ENCODE data around the gene SNRNP70. TPM values are rescaled to one million over a fixed set of nuclear protein-coding genes. Genes with fewer than 3 reads are reported as not detected.

Gene SNRNP70
- total RNA-seq, 4 donors from 2014 or later = 78.7 to 241 (median 168) TPM

GRCh38 chr19:49117677-49118564, 32.7 kb downstream of the SNRNP70 start:
- H3K4me1 ChIP-seq = peaks cover 25 to 62% (median 29%) of the 10 kb centered on the region in 3 donors
- no peak for DNase-seq
- H3K4me3 ChIP-seq = peak overlapping the region; percentile 57 to 79 (median 72)
- H3K27me3 ChIP-seq = peaks cover 0 to 5% (median 0%) of the 10 kb centered on the region in 4 donors
- H3K9me3 ChIP-seq = no peaks in the 10 kb centered on the region
- H3K36me3 ChIP-seq = no peaks in the 10 kb centered on the region
- peak overlapping the region; percentile 93 to 98 (median 94) for H3K27ac ChIP-seq
- WGBS, 2 donors = 37 to 57% methylated on average over 10 to 14 of the region's 26 CpGs
- intact Hi-C loops (cut with DNase I) = no loop called here
- no peak for TF ChIP-seq CTCF (IDR thresholded peaks at IDR 0.05)
- TF ChIP-seq POLR2A (IDR thresholded peaks at IDR 0.05) = no peak

GRCh38 chr19:49118565-49119410, 33.5 kb downstream of the SNRNP70 start, which contains the start of gene C19orf73:
C19orf73 (minus strand) TSS chr19:49119143; CDS start chr19:49119022, 121 bp downstream.
- Histone ChIP-seq H3K4me1 (peaks cover 23 to 56% (median 26%) of the 10 kb centered on the region in 3 donors), H3K27ac (peak within 1 kb of the TSS; percentile 93 to 98 (median 94)), H3K27me3 (peaks cover 0 to 5% (median 0%) of the 10 kb centered on the region in 4 donors), H3K4me3 (peak within 1 kb of the TSS; percentile 57 to 79 (median 72)), H3K36me3 (no peaks in the 10 kb centered on the region), H3K9me3 (no peaks in the 10 kb centered on the region)
- peak; percentile 73 for DNase-seq
- intact Hi-C loops (cut with DNase I) = no loop called here
- peak in 4 of 6 experiments; percentile 12 to 49 (median 40) for TF ChIP-seq CTCF (IDR thresholded peaks at IDR 0.05)
- peak in 3 of 4 donors; percentile 21 to 62 (median 41) for TF ChIP-seq POLR2A (IDR thresholded peaks at IDR 0.05)
- 0% methylated on average over 18 of the region's 85 CpGs; no CpG with 5 or more reads in 1 of the 2 donors for WGBS, 2 donors

GRCh38 chr19:49119411-49120324, 34.4 kb downstream of the SNRNP70 start, which contains the start of gene PPFIA3:
PPFIA3 (plus strand) TSS chr19:49119544; CDS start chr19:49127874, 8,330 bp downstream.
- intact Hi-C loops (cut with DNase I) = no loop called here
- peak within 1 kb of the TSS; percentile 93 to 98 (median 94) for H3K27ac ChIP-seq
- H3K9me3 ChIP-seq = no peaks in the 10 kb centered on the region
- H3K36me3 ChIP-seq = no peaks in the 10 kb centered on the region
- 0% methylated on average over 11 of the region's 90 CpGs; no CpG with 5 or more reads in 1 of the 2 donors for WGBS, 2 donors
- peaks cover 0 to 5% (median 0%) of the 10 kb centered on the region in 4 donors for H3K27me3 ChIP-seq
- H3K4me3 ChIP-seq = peak within 1 kb of the TSS; percentile 57 to 79 (median 72)
- peaks cover 20 to 60% (median 24%) of the 10 kb centered on the region in 3 donors for H3K4me1 ChIP-seq
- DNase-seq = no peak
- TF ChIP-seq CTCF (IDR thresholded peaks at IDR 0.05) (no peak), POLR2A (IDR thresholded peaks at IDR 0.05) (no peak)

- WGBS, 2 donors = 20 to 24% methylated on average over 2 to 11 of the region's 16 CpGs
- Histone ChIP-seq H3K27ac (peak overlapping the region in 1 of 4 donors; percentile 95), H3K4me1 (peaks cover 20 to 60% (median 25%) of the 10 kb centered on the region in 3 donors), H3K36me3 (no peaks in the 10 kb centered on the region), H3K9me3 (no peaks in the 10 kb centered on the region), H3K4me3 (peak overlapping the region; percentile 57 to 79 (median 72)), H3K27me3 (peaks cover 0 to 5% (median 0%) of the 10 kb centered on the region in 4 donors)
- TF ChIP-seq POLR2A (IDR thresholded peaks at IDR 0.05) = no peak
- TF ChIP-seq CTCF (IDR thresholded peaks at IDR 0.05) = no peak
- intact Hi-C loops (cut with DNase I) = no loop called here
- DNase-seq = no peak
Observed at GRCh38 chr19:49120325-49120683, 35.1 kb downstream of the SNRNP70 start.
